ENCODE data around the gene FBXO9. TPM values are rescaled to one million over a fixed set of nuclear protein-coding genes. Genes with fewer than 3 reads are reported as not detected.

Gene FBXO9
- total RNA-seq (100 to 1,000 TPM in 8 of 9 donors, 10 to 100 TPM in 1; 42.7 to 396 (median 150) TPM), polyA plus RNA-seq (100 to 1,000 TPM in 1 of 3 donors, 10 to 100 TPM in 2; 60.1 to 176 (median 60.8) TPM)
- long read RNA-seq, donor 1, partial matches to known transcripts: 6 of 28 reads
- long read RNA-seq, donor 1, other reads (novel, unspliced or antisense): 22 of 28 reads
- long read RNA-seq, donor 2, partial matches to known transcripts: 5 of 13 reads
- long read RNA-seq, donor 2, other reads (novel, unspliced or antisense): 8 of 13 reads
- long read RNA-seq, donor 3, partial matches to known transcripts: 5 of 13 reads
- long read RNA-seq, donor 3, other reads (novel, unspliced or antisense): 8 of 13 reads
- long read RNA-seq, donor 4, partial matches to known transcripts: 46 of 58 reads
- long read RNA-seq, donor 4, other reads (novel, unspliced or antisense): 9 of 58 reads
- long read RNA-seq, donor 5, transcript FBXO9-202 (13 exons, 3,418 nt): major isoform, 344 of 442 reads
- long read RNA-seq, donor 5, partial matches to known transcripts: 8 of 442 reads
- long read RNA-seq, donor 5, other reads (novel, unspliced or antisense): 90 of 442 reads
- long read RNA-seq, donor 6, partial matches to known transcripts: 40 of 47 reads
- long read RNA-seq, donor 6, other reads (novel, unspliced or antisense): 5 of 47 reads
- long read RNA-seq, donor 7, partial matches to known transcripts: 0 of 7 reads
- long read RNA-seq, donor 7, other reads (novel, unspliced or antisense): 6 of 7 reads
- long read RNA-seq, donor 8, partial matches to known transcripts: 0 of 22 reads
- long read RNA-seq, donor 8, other reads (novel, unspliced or antisense): 22 of 22 reads
- long read RNA-seq, donor 9, partial matches to known transcripts: 0 of 6 reads
- long read RNA-seq, donor 9, other reads (novel, unspliced or antisense): 6 of 6 reads
- long read RNA-seq, donor 10, partial matches to known transcripts: 0 of 1 reads
- long read RNA-seq, donor 10, other reads (novel, unspliced or antisense): 0 of 1 reads

DNA sequence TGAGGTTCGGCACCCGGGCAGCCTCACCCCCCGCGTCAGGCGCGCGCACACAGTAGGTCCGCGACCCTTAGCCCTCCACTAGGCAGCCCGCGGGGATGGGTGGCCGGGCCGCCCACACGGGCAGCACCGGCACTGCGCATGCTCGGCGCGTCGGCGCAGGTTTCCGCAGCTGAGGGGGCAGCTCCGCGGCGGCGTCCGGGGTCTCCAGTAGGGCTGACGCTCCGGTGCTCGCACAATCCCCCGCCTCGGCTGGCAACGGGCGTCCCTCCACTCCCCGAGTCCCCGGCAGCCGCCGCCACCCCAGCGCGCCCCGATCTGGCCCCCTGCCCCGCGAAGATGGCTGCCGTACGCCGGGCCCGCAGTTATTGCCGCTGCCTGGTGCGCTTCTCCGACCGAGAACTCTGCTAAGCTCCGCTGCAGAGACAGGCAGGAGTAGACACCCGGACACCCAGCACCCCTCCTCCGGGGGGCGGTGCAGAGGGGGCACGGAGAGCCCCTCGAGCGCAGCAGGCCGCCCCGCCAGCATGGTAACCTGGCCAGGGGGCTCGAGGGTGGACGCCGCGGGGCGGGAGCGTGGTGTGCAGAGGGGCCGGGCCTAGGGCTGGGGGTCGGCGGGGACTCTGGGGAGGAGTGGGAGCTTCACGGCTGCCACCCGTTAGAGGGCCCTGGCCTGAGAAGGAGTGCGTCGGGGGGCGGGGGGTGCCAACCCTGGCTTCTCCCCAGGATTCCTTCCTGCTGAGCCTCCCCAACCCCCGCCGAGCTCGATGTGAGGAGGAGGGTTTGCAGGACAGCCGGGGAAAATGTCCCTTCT, at the start of gene FBXO9:
TSS of gene FBXO9 (plus strand) at position 139 of the 811 bp plus-strand sequence. CDS start at position 525, 386 bp downstream.
- Histone ChIP-seq H3K36me3 (replicated peaks in 1 of 2) (no peaks in the 10 kb centered on the region), H3K4me3 (peak within 1 kb of the TSS; percentile 70 to 96 (median 86)), H3K27ac (peak within 1 kb of the TSS; percentile 82 to 96 (median 93)), H3K4me1 (replicated peaks in 1 of 2) (peaks cover 21 to 51% of the 10 kb centered on the region in 2 donors), H3K9me3 (replicated peaks in 1 of 3) (no peaks in the 10 kb centered on the region), H3K27me3 (no peaks in the 10 kb centered on the region)
- TF ChIP-seq, protein P1, sequence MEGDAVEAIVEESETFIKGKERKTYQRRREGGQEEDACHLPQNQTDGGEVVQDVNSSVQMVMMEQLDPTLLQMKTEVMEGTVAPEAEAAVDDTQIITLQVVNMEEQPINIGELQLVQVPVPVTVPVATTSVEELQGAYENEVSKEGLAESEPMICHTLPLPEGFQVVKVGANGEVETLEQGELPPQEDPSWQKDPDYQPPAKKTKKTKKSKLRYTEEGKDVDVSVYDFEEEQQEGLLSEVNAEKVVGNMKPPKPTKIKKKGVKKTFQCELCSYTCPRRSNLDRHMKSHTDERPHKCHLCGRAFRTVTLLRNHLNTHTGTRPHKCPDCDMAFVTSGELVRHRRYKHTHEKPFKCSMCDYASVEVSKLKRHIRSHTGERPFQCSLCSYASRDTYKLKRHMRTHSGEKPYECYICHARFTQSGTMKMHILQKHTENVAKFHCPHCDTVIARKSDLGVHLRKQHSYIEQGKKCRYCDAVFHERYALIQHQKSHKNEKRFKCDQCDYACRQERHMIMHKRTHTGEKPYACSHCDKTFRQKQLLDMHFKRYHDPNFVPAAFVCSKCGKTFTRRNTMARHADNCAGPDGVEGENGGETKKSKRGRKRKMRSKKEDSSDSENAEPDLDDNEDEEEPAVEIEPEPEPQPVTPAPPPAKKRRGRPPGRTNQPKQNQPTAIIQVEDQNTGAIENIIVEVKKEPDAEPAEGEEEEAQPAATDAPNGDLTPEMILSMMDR (IDR thresholded peaks at IDR 0.05): no peak
- TF ChIP-seq POLR2A (IDR thresholded peaks at IDR 0.05): peak in 1 of 2 donors; percentile 9
- intact Hi-C loops (cut with DNase I): loop anchor here in 1 of 2 donors (5.0 kb wide), 1 partner anchor 68 kb away; the partner anchor contains the start of gene GSTA4
- 0 to 1% (median 0%) methylated on average over 11 to 78 of the region's 78 CpGs for WGBS, 4 donors
- DNase-seq: peak in 6 of 7 donors; percentile 38 to 79 (median 60)

DNA sequence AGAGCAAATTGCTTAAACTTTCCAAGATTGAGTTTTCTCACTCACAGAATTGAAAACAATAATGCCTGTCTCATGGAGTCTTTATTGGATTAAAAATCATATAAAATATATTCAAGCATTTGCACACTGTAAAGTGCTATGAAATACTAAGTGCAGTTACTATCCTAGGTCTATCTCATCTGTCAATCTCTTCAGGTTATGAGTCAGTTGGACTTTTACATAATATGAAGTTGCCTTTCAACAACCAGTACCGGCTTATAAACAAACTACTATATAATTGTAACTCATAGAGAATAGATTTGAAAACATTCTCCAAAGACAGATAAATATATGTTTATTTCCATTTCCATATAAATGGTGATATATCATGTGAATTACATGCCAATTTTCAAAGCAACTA, 49.7 kb upstream of the FBXO9 start:
- Histone ChIP-seq H3K4me1 (replicated peaks in 1 of 2) (no peaks in the 10 kb centered on the region), H3K27me3 (no peaks in the 10 kb centered on the region), H3K36me3 (replicated peaks in 1 of 2) (peaks cover 0 to 68% of the 10 kb centered on the region in 2 donors), H3K27ac (no peak overlapping the region), H3K4me3 (no peak overlapping the region), H3K9me3 (replicated peaks in 1 of 3) (no peaks in the 10 kb centered on the region)
- WGBS, 4 donors: 68 to 93% (median 83%) methylated on average over 1 of the region's 1 CpG
- DNase-seq: no peak
- TF ChIP-seq, protein P1 (IDR thresholded peaks at IDR 0.05): no peak
- no peak for TF ChIP-seq POLR2A (IDR thresholded peaks at IDR 0.05)
- intact Hi-C loops (cut with DNase I): no loop called here

DNA sequence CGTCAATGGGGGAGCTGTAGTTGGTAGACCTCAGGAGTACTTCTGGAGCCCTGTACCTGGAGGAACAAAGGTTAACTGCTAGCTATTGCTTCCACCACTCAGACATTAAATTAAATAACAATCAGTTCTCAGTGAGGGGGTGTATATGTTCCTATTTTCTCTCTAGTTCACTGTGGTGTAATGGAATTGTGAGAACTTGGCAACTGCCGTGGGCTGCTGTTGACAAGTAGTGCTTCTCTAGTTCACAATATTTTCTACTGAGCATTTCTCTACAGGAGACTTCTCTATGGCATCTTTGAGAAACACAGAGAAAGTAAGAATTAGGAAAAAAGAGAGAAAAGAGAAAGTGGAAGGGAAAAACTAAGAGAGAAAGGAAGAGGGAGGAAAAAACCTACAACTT, 46.8 kb upstream of the FBXO9 start:
- no peaks in the 10 kb centered on the region for H3K9me3 ChIP-seq (replicated peaks in 1 of 3)
- H3K27ac ChIP-seq: no peak overlapping the region
- no peak for DNase-seq
- no peak overlapping the region for H3K4me3 ChIP-seq
- no peaks in the 10 kb centered on the region for H3K4me1 ChIP-seq (replicated peaks in 1 of 2)
- TF ChIP-seq, protein P1 (IDR thresholded peaks at IDR 0.05): no peak
- TF ChIP-seq POLR2A (IDR thresholded peaks at IDR 0.05): no peak
- WGBS, 4 donors: 90 to 98% (median 95%) methylated on average over 2 of the region's 2 CpGs
- intact Hi-C loops (cut with DNase I): no loop called here
- H3K27me3 ChIP-seq: no peaks in the 10 kb centered on the region
- H3K36me3 ChIP-seq (replicated peaks in 1 of 2): peaks cover 0 to 39% of the 10 kb centered on the region in 2 donors
